ENCODE measurements around the gene PTGES3.

Gene PTGES3

GRCh38 chr12:56616925-56617324, 71.2 kb downstream of the PTGES3 start:
- no peak for DNase-seq

- DNase-seq, result no peak
These were observed 71.8 kb downstream of the PTGES3 start for GRCh38 chr12:56616244-56616643.

GRCh38 chr12:56614627-56615026, 73.5 kb downstream of the PTGES3 start:
- no peak for DNase-seq

Measured in amniotic stem cell (primary cell).